ENCODE measurements around the gene ATOSA.

DNA sequence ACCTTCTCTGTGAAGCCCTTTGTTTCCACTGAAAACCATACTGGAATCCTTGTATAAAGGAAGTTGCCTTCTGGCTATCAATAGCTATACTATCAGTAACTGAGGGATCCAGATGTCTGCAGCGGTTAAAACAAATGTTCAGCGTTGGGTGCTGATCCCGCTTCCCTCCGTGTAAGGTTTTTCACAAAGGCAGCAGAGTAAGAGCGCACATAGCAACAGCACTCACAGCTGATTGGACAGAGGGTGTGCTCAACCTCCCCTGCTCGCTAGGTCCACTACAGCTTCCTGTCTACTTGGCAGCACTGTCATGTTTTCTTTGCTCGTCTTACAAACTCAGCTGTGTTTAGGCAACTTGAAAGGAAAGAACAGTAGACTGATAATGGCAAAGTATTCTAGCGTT, 27.3 kb downstream of the ATOSA start:
- TF ChIP-seq ERF (CRISPR knock-in tag; IDR thresholded peaks at IDR 0.05): 0 out of 2 replicates have a peak, but pooled peaks have one; percentile 24
- no peak for TF ChIP-seq HES4 (CRISPR knock-in tag; IDR thresholded peaks at IDR 0.05; ENCODE audit: borderline replicate concordance)

Data from HepG2 (cell line).